ENCODE results near the gene MAPKAP1. TPM values are rescaled to one million over a fixed set of nuclear protein-coding genes. Genes with fewer than 3 reads are reported as not detected.
"Not testable (repeated sequence)": the region's sequence is repeated elsewhere in the genome, so short reads cannot be mapped to it uniquely, and the experiment has no call there.

The MAPKAP1 gene
- total RNA-seq, 2 donors from 2014 or later, result 54.9 to 70.1 TPM

DNA sequence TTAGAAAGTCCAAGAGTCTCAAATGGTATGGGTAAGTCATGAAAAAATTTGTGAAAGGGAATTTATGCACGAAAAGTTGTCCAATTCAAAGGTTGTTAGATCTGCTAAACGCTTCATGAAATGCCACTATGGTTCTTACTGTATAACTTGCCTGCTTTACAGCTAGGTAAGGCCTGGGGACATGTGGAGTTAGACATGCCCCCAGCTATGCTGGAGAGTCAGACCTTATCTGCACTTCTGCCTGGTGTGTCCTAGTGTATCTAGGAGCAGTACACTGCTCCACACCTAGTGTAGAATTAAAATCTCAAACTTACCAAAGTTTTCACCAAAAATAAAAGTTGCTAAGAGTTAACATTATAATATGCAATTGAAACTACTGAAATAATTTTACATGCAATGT lies 136.8 kb downstream of the MAPKAP1 start:
- intact Hi-C loops (cut with DNase I), result no loop called here
- Histone ChIP-seq H3K36me3 (no peaks in the 10 kb centered on the region), H3K9ac (ENCODE audit: low read depth in 2 of 2, low read length in 2 of 2) (no peak overlapping the region), H3K27ac (no peak overlapping the region), H3K4me1 (no peaks in the 10 kb centered on the region), H3K4me3 (no peak overlapping the region), H3K9me3 (no peaks in the 10 kb centered on the region), H3K27me3 (no peaks in the 10 kb centered on the region)
- TF ChIP-seq, protein P1, sequence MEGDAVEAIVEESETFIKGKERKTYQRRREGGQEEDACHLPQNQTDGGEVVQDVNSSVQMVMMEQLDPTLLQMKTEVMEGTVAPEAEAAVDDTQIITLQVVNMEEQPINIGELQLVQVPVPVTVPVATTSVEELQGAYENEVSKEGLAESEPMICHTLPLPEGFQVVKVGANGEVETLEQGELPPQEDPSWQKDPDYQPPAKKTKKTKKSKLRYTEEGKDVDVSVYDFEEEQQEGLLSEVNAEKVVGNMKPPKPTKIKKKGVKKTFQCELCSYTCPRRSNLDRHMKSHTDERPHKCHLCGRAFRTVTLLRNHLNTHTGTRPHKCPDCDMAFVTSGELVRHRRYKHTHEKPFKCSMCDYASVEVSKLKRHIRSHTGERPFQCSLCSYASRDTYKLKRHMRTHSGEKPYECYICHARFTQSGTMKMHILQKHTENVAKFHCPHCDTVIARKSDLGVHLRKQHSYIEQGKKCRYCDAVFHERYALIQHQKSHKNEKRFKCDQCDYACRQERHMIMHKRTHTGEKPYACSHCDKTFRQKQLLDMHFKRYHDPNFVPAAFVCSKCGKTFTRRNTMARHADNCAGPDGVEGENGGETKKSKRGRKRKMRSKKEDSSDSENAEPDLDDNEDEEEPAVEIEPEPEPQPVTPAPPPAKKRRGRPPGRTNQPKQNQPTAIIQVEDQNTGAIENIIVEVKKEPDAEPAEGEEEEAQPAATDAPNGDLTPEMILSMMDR (IDR thresholded peaks at IDR 0.05), result no peak
- no peak for DNase-seq

DNA sequence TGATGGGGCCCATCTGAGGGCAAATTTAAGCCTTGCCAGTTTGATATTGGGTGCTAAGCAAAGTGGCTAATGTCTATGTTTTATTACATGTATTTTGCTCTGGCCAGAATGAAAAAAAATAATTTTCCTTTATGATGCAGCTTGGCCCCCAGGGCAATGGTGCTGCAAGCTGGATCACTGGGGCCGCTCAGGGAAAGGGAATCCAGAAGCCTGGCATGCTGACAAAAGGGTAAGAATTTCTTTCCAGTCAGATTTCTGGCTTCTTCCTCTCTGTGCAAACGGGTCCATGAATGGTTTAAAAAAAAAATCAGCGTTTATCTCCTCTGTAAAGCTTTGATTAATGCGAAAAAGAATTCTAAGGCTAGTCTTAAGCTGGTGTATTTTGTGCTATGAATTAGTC lies 138.4 kb downstream of the MAPKAP1 start:
- Histone ChIP-seq H3K9ac (ENCODE audit: low read depth in 2 of 2, low read length in 2 of 2) (no peak overlapping the region), H3K4me1 (no peaks in the 10 kb centered on the region), H3K4me3 (no peak overlapping the region), H3K27ac (no peak overlapping the region), H3K36me3 (no peaks in the 10 kb centered on the region), H3K27me3 (no peaks in the 10 kb centered on the region), H3K9me3 (no peaks in the 10 kb centered on the region)
- DNase-seq, result no peak
- TF ChIP-seq, protein P1 (IDR thresholded peaks at IDR 0.05), result no peak
- intact Hi-C loops (cut with DNase I), result no loop called here

DNA sequence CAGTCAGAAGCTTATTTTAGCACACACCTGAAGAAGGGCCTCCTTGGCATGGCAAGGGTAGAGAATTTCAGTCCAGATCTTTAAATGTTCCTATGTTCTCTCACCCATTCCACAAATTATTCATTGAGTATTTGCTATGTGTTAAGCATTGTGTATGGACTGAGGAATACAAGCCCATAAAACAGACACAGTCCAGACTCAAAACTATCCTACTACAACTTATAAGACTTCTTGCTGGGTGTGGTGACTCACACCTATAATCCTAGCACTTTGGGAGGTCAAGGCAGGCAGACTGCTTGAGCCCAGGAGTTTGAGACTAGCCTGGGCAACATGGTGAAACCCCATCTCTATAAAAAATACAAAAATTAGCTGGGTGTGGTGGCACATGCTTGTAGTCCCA lies 141.0 kb downstream of the MAPKAP1 start:
- H3K27me3 ChIP-seq; H3K9ac ChIP-seq (ENCODE audit: low read depth in 2 of 2, low read length in 2 of 2); H3K9me3 ChIP-seq; intact Hi-C loops (cut with DNase I); DNase-seq; H3K36me3 ChIP-seq; H3K27ac ChIP-seq; H3K4me1 ChIP-seq; H3K4me3 ChIP-seq: not testable (repeated sequence)

DNA sequence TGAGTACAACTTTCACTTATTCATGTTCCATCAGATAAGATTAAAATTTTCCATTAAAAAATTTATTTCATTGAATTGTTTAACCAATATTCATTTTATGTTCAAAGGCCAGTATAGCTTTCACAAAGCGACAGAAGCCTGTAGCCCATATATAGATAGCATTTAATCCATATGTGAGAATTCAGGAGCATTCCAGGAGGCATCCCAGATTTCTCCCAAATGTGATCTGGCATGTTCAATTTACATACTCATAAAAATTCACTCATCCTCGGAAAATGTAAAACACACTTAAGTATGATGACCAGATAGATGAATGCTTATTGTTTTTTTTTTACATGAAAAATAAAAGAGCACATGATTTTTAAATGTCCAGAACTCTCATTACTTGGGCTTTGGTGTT lies 141.9 kb downstream of the MAPKAP1 start:
- Histone ChIP-seq H3K9me3 (no peaks in the 10 kb centered on the region), H3K36me3 (no peaks in the 10 kb centered on the region), H3K4me3 (no peak overlapping the region), H3K27ac (no peak overlapping the region), H3K27me3 (no peaks in the 10 kb centered on the region), H3K4me1 (no peaks in the 10 kb centered on the region), H3K9ac (ENCODE audit: low read depth in 2 of 2, low read length in 2 of 2) (no peak overlapping the region)
- DNase-seq, result no peak
- intact Hi-C loops (cut with DNase I), result no loop called here
- TF ChIP-seq, protein P1 (IDR thresholded peaks at IDR 0.05), result no peak

DNA sequence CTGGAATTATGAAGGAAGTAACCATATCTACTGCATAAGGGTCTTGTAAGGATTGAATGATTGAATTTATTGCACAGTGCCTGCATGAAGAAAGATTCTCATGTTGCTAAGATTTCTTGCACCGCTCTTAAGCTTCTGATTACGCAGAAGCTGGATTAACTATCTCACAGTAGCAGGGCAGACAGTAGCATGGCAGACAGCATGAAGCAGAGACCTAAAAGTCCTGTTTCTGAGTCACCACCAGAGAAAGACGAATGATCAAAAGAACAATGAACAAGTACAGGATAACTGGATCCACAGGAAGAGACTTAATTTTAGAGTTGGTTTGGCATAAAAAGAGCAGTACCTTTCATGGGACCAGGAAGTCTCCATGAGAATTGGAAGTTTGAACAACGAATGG lies 142.4 kb downstream of the MAPKAP1 start:
- TF ChIP-seq, protein P1 (IDR thresholded peaks at IDR 0.05), result no peak
- Histone ChIP-seq H3K36me3 (no peaks in the 10 kb centered on the region), H3K4me1 (no peaks in the 10 kb centered on the region)

DNA sequence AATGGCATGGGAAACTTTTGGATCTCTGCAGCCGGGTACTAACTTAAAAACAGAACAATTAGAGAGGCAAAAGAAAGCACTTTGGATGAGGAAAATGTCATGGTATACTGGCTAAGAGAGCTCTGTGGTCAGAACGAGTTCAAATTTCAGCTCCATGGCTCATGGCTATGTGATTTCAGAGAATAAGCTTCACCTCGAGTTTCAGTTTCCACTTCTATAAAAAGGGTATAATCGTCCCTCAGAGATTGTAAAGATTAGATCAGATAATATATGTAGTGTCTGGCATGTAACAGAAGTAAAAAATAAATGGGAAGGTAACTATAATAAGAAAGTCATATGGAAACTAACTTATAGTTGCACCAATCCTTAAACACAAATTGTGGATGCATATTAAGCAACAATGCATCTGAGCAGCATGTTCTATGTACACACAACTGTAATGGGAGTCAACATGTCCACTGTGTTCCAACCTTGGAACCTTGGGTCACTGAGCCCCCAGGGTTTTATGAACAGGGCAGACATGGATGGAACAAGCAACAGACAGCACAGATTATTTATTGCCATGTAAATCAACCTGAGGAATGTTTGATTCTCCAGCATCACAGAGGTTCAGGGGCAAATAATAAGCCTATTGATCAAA lies 145.4 kb downstream of the MAPKAP1 start:
- H3K9me3 ChIP-seq, result no peaks in the 10 kb centered on the region
- DNase-seq, result no peak
- no peak overlapping the region for H3K9ac ChIP-seq (ENCODE audit: low read depth in 2 of 2, low read length in 2 of 2)
- no peaks in the 10 kb centered on the region for H3K27me3 ChIP-seq
- H3K36me3 ChIP-seq, result no peaks in the 10 kb centered on the region
- H3K27ac ChIP-seq, result no peak overlapping the region
- TF ChIP-seq, protein P1 (IDR thresholded peaks at IDR 0.05), result no peak
- no peak overlapping the region for H3K4me3 ChIP-seq
- intact Hi-C loops (cut with DNase I), result no loop called here
- no peaks in the 10 kb centered on the region for H3K4me1 ChIP-seq

More for the DNA sequence above, 142.4 kb downstream of the MAPKAP1 start:
- Histone ChIP-seq H3K27me3 (no peaks in the 10 kb centered on the region), H3K4me3 (no peak overlapping the region), H3K27ac (no peak overlapping the region), H3K9ac (ENCODE audit: low read depth in 2 of 2, low read length in 2 of 2) (no peak overlapping the region), H3K9me3 (no peaks in the 10 kb centered on the region)
- no peak for DNase-seq
- intact Hi-C loops (cut with DNase I), result no loop called here

All from colonic mucosa (tissue), 4 donors.